Endometrium (tissue), 2 donors: ENCODE results near the gene CHAF1A.
A peak's percentile ranks its signal among the peaks of the same experiment; 100 is the strongest.

Source experiments
- FAIRE-seq: peaks from 2 replicates; lab custom pipeline; 2012; peaks lifted over from hg19 to GRCh38; lab: Jason Lieb, UNC
- donor health status: control.
- donor health status: control.

The CHAF1A gene, protein sequence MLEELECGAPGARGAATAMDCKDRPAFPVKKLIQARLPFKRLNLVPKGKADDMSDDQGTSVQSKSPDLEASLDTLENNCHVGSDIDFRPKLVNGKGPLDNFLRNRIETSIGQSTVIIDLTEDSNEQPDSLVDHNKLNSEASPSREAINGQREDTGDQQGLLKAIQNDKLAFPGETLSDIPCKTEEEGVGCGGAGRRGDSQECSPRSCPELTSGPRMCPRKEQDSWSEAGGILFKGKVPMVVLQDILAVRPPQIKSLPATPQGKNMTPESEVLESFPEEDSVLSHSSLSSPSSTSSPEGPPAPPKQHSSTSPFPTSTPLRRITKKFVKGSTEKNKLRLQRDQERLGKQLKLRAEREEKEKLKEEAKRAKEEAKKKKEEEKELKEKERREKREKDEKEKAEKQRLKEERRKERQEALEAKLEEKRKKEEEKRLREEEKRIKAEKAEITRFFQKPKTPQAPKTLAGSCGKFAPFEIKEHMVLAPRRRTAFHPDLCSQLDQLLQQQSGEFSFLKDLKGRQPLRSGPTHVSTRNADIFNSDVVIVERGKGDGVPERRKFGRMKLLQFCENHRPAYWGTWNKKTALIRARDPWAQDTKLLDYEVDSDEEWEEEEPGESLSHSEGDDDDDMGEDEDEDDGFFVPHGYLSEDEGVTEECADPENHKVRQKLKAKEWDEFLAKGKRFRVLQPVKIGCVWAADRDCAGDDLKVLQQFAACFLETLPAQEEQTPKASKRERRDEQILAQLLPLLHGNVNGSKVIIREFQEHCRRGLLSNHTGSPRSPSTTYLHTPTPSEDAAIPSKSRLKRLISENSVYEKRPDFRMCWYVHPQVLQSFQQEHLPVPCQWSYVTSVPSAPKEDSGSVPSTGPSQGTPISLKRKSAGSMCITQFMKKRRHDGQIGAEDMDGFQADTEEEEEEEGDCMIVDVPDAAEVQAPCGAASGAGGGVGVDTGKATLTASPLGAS

DNA sequence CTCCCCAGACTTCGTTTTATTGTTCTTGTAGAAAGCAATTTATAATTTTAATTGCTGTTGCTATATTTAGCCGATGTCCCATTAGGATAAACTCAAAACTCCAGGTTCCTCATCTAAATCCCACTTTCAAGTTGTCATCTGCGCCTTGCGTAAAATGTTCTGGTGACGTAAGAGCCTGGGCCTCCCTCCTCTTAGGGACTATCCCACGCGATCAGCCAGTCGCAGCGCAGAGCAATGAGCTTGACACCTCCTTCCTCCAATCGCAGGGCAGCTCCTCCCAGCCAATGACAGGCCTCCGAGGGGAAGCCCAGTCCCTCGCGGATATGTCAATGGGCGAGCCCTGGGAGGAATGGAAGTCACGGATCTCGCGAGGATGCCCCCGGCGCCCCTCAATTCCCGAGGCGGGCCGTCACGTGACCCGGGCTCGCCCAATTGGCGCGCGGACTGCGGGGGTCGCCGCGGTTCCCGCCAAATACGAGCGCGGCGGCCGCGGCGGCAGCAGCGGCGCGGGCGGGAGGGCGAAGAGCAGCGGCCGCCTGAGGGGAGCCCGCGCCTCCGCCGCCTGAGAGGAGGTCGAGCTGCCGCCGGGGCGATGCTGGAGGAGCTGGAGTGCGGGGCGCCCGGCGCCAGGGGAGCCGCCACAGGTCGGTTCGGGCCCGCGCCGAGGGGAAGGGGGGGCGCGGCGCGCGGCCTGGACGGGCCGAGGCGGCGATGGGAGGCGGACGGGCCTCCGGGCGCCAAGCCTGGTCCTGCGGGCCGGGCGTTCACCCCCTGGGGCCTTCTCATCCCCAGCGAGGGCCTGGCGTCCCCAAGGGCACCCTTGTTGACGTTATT is at the start of gene CHAF1A:
CHAF1A (plus strand) TSS at position 470 of the 834 bp plus-strand sequence; CDS start at position 593, 123 bp downstream.
- peak; percentile 98 for FAIRE-seq

DNA sequence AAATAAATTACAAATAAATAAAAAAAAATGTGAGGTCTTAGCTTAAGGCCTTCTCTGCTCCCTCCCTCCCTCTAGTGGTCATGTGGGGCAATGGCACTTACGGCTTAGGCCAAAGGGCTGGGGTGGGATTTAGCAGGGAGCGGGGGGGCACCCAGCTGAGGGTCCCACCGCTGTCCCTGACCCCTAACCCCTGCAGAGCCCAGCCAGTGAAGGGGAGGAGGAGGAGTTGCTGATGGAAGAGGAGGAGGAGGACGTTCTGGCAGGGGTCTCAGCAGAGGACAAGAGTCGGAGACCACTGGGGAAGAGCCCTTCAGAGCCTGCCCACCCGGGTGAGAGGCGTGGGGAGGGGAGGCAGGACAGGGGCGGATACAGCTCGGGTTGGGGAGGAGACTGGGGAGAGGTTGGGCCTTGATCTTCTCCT is 49.7 kb upstream of the CHAF1A start:
- FAIRE-seq = no peak

DNA sequence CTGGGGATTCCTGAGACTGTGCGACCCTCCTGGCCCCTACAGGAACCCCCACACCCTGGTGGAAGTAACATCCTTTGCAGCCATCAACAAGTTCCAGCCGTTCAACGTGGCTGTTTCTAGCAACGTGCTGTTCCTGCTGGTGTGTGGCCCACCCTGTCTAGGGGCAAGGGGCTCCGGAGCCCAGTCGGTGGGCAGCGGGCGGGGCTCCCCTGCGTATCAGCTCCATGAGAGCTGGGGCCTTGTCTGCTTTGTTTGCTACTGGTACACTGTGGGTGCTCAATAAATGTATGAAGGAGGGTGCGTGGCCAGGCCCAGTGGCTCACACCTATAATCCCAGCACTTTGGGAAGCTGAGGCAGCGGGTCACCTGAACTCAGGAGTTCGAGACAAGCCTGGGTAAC is 48.2 kb upstream of the CHAF1A start:
- FAIRE-seq = no peak

DNA sequence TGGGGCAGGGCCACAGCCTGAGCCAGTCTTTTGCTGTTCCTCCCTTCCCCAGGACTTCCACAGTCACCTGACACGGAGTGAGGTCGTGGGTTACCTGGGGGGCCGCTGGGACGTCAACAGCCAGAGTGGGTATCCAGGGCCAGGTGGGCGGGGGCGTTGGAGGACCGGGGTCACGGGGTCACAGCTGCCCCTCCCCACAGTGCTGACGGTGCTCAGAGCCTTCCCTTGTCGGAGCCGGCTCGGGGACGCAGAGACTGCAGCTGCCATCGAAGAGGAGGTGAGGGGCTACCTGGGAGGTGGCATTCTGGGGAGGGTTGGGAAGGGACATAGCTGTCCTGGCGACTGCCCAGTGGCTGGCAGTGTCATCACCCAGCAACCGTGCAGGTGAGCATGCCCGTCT is 47.5 kb upstream of the CHAF1A start:
- no peak for FAIRE-seq

DNA sequence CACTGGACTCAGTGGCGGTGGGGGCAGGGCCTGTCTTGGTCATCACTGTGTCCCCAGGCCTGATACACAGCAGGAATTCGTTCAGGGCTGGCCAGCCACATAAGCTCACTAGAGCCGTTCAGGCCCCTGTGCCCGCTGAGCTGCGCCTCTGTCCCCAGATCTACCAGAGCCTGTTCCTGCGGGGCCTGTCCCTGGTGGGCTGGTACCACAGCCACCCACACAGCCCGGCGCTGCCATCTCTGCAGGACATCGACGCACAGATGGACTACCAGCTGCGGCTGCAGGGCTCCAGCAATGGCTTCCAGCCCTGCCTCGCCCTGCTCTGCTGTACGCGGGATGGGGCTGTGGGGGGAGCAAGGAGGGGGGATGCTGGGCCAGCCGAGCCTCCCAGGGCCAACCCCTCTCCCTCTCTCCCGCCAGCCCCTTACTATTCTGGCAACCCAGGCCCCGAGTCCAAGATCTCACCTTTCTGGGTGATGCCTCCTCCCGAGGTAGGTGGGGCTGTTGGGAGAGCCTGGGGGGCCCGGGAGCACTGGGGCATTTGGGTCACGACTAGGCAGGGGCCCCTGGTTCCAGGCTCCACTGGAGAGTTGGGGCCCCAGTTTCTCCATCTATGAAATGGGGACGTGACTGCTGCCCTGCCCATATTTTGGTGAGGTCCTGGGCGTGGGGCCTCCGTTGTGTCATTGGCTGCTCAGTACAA is 45.2 kb upstream of the CHAF1A start:
- no peak for FAIRE-seq

DNA sequence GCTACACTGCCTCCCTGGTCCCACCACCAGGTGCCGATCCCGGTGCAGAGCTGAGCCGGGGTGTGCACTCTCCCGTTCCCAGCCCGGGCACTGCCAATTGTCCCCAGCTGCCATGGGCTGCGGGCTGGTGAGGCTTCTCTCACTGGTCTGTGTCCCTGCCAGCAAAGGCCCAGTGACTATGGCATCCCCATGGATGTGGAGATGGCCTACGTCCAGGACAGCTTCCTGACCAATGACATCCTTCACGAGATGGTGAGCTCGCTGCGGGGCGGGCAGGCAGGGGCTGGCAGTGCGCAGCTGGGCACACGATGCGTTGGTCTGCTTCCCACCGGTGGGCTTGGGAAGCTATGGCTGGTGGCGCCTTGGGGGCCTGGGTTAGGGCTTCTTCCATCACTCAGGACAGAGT is 44.5 kb upstream of the CHAF1A start:
- no peak for FAIRE-seq

DNA sequence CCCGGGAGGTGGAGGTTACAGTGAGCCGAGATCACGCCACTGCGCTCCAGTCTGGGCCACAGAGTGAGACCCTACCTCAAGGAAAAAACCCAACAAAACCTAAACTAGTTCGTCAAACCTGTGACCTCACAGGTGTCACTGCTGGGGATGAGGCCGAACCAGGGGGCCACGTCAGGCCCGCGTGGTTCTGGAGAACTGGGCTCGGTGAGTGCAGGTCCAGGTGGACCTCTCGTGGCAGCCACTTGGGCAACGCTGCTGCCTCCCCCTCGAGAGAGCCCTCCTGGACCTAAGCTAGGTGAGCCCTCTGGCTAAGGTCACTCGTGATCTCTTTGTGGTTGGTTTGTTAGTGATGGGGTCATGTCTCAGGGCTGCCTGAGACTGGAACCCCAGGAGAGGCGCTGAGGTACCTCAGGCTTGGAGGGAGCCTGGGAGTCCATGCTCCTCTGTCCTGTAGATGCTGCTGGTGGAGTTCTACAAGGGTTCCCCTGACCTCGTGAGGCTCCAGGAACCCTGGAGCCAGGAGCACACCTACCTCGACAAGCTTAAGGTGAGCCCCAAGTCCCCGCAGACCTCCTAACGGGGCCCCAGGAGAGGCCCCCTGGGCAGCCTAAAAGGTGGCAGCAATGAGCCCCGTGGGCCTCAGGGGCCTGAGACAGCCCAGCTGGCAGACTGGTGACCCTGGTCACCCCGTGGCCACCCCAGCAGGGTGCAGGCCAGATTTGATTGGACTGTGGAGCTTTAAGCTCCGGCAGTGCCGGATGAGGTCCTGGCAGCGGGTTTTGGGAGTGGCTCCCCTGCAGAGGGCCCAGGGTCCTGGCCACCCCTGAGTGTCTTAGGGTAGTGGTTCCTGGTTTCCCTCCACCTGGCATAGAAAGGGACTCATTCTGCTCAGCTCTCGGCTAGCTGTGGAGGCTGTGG is 43.5 kb upstream of the CHAF1A start:
- FAIRE-seq = no peak

DNA sequence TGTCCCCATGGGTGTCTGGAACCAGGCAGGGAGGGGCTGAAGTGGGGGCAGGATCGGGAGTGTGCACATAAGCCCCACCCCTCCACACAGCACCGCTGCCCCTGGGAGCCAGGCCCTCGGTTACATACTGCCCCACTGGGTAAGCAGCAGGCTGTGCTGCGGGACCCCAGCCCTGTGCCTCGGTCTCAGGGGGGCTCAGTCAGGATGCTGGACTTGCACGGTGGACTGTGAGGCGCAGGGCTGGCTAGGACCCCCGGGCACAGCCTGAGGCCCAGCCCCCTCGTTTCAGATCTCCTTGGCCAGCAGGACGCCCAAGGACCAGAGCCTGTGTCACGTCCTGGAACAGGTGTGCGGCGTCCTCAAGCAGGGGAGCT is 42.8 kb upstream of the CHAF1A start:
- no peak for FAIRE-seq

DNA sequence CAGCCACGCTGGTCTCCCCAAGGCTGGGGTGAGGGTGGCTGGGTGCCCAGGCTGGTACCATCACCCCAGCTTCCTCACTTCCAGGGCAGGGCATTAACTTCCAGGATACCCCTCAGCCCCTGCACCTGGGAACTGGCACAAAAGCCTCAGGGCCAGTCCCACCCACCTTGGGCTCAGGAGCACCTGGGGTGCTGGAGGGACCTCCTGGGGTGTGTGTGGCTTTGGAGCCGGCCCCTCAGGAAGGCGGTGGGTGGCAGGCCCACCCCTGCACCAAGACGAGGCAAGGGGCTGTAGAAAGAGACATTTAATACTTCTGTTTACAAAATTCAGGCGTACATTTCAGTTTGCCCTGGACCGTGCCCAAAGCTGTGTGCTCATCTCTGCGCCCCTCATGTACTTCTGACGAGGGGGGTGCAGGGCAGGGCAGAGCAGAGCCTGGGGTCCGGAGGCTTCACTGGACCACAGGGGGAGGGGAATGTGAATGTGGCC is 42.3 kb upstream of the CHAF1A start:
- FAIRE-seq = no peak

DNA sequence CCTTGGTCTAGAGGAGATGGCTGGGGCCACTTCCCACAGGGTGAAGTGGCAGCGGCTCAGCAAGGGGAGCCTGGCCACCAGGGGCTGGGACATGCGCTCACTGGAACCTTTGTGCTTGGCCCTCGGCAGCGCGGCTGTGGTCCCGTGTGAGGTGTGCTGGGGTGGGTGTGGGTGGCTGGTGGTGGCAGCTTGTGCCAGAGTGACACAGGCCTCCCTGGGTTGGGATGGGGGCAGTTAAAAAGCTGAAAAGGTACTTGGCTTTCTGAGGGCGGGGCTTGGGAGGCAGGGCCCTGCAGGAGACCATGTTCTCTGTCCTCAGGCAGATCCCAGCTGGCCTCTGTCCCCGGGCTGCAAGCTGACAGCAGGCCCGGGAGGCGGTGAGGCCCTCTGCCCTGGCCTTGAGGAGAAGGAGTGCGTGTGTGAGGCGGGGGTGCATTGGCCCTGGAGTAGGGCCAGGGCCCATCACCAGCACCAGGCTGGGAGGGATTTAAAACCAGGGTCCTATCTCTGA is 41.7 kb upstream of the CHAF1A start:
- FAIRE-seq = no peak

DNA sequence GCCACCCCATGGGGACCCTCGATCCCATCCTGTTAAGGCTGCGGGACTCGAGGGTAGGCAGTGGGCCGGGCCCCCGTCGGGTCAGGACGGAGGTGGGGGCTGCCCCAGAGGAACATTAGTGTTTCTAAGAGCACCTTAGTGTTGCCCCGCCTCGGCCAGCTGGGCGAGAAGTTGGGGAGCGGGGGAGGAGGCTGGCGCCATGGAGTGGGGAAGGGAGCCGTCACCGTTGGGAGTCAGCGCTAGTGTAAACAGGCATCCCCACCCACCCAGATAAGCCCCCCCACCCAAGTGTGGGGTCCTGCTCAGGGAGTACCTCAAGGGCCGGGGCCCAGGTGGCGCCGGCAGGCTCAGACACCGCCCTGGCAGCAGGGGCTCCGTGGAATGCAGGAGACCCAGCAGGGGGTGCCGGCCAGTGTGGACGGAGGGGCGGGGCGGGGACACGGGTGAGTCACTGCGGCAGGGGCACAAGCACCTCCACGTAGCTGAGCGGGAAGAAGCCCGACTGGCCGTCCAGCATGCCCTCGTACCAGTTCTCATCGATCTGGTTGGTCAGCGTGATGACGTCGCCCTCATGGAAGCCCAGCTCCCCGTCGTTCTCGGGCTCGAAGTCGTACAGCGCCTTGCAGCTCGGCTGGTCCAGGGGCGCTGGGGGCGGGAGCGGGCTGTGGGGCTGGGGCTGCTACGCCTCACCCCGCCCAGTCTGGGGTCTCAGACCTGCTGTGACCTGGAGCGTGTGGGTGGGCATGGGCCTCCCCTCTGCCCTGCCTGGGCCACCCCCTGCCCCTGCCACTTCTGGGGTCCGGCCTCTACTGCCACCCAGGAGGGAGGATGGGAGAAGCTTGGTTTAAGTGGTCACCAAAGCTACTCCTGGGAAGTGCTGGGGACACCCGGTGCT is 41.0 kb upstream of the CHAF1A start:
- no peak for FAIRE-seq

DNA sequence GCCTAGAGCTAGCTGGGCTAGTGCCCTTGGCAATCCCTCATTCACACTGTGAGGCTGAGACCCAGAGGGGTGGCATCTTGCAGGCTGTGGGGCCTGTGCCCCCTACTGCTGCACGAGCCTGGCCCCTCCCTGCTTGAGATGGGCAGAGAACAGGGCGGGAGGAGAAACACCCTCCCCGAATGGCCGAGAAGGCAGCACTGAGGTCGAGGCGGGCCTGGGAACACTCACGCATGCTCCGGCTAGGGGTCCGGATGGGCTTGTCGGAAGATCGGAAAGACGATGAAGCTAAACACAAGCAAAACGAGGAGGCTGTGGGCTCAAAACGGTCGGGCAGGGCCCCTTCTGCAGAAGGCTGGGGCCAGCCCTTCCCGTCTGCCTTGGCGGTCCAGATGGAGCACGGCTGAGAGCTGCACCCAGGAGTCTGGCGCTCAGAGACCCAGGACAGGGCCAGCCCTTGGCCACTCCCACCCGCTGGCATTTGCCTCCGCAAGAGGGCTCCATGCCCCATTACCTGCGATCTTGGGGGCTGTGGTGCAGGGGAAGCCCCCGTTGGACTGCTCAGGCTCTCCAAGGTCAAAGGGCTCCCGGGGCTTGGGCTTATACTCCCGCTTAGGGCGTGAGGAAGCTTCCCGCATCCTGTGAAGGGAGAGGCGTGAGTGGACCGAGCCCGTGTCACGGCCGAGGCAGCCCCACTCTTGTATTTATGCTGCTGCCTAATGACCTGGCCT is 40.2 kb upstream of the CHAF1A start:
- no peak for FAIRE-seq

DNA sequence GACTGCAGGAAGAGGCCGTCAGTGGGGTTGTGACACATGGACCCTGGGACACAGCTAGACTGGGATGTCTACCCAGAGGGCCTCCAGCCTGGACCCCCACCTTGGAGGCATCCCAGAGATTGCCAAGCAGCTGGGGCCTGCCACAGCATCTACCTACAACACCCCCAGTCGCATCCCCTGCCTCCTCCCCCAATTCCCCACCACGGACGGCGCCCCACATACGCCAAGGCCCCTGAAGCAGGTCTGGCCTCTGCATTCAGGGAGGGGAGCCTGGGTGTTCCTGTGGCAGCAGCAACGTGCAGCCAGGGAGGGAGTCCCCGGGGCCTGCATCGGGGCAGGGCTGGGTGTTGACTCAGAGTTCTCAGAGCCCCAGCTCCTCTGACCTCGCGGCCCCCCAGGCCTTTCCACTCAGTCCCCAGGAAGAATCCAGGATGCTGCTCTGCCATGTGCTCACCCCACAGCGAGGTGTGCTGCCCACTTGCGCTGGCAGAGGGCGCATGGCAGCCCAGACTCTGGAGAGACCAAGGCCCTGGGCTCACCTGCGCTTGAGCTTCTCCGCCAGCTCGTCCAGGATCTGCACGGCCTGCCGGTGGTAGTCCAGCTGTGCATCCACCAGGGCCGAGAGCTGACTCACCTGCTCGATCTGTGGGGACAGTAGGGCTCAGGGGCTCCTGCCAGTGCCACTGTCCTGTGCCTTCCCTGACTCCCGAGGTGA is 39.5 kb upstream of the CHAF1A start:
- FAIRE-seq = no peak

DNA sequence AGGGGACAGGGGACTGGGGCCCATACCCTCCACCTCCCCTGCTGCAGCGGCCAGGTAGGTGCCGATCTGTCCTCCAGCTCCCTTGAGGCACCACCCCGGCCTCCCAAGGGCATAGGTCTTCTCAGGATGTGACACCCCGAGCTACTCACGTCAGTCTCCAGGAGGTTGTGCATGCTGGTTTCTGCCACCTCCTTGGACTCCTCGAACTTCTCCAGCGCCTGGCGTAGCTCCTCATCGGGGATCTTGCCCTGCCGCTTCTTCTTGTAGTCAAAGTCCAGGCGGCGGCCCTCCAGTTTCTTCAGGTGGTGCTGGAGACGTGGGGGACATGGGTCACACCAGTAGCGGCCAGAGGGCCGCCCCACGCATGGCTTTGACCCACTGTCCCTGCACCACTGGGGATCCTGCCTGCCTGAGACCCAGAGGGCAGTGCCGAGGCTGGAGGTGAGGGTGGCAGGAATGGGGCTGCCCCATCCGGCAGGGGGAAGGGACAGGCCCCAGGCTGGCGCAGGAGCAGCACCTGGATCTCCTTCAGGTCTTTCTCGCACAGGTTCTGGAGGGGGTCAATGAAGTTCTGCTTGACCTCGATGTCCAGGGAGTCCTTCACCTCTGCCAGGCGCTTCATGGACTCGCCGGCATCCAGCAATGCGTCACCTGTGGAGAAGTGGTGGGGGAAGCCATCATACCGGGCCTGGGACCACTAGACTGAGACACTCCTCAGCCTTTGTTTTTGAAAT is 38.7 kb upstream of the CHAF1A start:
- no peak for FAIRE-seq

DNA sequence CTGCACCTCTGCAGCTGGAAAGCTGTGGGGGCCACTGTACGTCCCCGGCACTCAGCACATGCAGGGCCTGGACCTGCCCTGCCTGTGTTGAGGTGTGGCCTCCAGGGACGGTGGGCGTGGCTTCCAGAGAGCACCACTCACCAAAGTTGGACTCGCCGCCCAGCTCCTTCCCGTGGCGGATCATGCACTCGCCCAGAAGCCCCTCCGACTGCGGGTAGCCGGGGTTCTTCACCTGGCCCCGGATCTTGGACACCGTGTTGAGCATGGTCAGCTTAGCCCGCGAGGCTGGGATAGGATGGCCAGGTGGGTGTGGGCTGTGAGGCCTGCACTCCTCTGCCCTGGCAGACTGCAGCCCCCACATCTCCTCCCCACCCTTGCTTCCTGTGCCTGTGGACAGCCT is 37.1 kb upstream of the CHAF1A start:
- no peak for FAIRE-seq

DNA sequence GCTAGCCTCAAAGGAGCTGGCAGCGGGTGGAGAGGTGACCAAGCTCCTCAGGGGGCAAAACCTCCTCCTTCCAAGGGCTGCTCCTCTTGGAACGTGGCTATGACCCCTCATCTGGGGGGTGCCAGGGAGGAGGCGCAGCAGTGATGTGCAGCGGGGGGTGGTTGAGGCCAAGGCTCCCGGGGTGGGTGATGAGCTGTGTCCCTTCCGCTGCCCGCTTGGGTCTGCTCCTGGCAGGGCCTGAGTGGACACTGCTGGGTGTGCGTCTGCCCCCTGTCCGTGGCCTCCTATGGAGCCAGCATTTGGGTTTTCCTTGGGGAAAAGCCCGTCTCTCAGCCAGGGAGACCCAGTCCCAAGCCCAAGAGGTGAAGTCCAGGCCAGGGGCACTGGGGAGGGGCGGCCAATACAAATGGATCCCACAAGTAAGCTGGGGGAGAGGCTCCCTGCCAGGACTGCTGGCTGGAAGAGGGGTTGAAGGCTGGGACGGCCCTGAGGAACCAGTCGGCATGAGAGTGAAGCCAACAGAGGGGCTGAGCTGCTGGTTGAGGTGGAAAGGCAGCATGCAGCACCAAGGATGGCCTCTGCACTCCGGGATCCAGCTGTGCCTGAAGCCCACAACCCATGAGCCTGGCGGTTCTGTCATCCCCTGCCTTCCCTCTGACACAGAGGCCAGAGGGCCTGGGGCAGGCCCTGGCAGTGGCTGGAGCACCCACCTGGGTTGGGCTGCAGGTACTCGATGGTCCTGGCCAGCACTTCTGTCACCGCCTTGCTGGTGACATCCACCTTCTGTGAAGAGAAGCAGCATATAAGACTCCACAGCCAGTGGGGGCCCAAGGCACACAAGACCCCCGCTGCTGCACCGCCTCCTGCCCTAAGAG is 36.4 kb upstream of the CHAF1A start:
- FAIRE-seq = no peak
